Naive B cell (primary cell): ENCODE data around the gene FJX1. TPM values are rescaled to one million over a fixed set of nuclear protein-coding genes. Genes with fewer than 3 reads are reported as not detected.

ENCODE experiments used
- ATAC-seq, 2 donors: fragments of 150-1000 bp; cut with Tn5 transposase; 2 replicates each; pipeline ENCODE4 v1.10.0; 2021; ENCODE audit warnings: low read depth in 2 of 2, mild to moderate bottlenecking in 2 of 2, moderate library complexity in 2 of 2
- DNase-seq: peaks from one replicate; pipeline ENCODE4 v3.0.0; 2022
- H3K27ac Mint-ChIP-seq, 6 donors: one replicate each; pipeline ENCODE4 v1.8.0; 2020 to 2022; ENCODE audit warnings: mild to moderate bottlenecking in 6 of 6, mixed read lengths in 6 of 6, moderate library complexity in 5 of 6, inconsistent platforms in 2 of 6
- H3K27me3 Mint-ChIP-seq, 3 donors: one replicate each; pipeline ENCODE4 v1.8.0; 2021 to 2022; ENCODE audit warnings: mixed read lengths in 3 of 3, mild to moderate bottlenecking in 1 of 3
- H3K36me3 Mint-ChIP-seq, 2 donors: one replicate each; pipeline ENCODE4 v1.8.0; 2020 to 2022; ENCODE audit warnings: mixed read lengths in 2 of 2, inconsistent platforms in 1 of 2, mild to moderate bottlenecking in 1 of 2
- H3K4me1 Mint-ChIP-seq, 3 donors: one replicate each; pipeline ENCODE4 v1.8.0; 2020 to 2022; ENCODE audit warnings: mixed read lengths in 3 of 3, inconsistent platforms in 1 of 3, mild to moderate bottlenecking in 1 of 3, moderate library complexity in 1 of 3
- H3K4me3 Mint-ChIP-seq, 8 donors: one replicate each; pipeline ENCODE4 v1.8.0; 2020 to 2022; ENCODE audit warnings: mild to moderate bottlenecking in 8 of 8, mixed read lengths in 8 of 8, moderate library complexity in 8 of 8, inconsistent platforms in 2 of 8
- H3K9me3 Mint-ChIP-seq, 7 donors: one replicate each; pipeline ENCODE4 v1.8.0; 2020 to 2022; ENCODE audit warnings: mixed read lengths in 7 of 7, mild to moderate bottlenecking in 5 of 7, inconsistent platforms in 2 of 7, moderate library complexity in 1 of 7
- polyA plus RNA-seq, 6 donors: library from polyadenylated mRNA; unstranded; fragments of 300-500 nt; fragmentation: Illumina TruSeq; gene quantifications; one replicate each; pipeline ENCODE4 v1.2.3, GENCODE V29; 2021; ENCODE audit warnings: low read depth in 6 of 6

Gene FJX1
- polyA plus RNA-seq, 6 donors from 2014 or later = 0.21 to 0.32 TPM; not detected in 4

DNA sequence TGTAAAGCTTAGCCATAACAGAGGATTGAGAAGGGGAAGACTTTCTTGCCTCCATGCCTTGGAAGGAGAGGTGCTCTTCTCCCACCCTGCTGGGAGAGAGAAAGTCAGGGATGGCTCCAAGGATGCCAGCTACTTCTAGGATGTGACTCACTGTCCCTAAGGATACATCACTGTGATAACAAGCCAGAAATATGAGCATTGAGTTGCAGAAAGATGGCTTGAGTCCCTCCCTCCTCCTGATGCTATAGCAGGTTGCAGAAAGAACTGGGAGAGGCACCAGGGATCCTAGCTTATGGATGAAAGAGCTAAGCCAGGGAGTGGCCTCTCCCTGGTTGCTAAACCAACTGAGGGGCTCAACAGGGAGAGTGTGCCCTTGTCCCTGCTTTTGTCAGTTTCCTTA, 27.8 kb upstream of the FJX1 start:
- DNase-seq (no peak), ATAC-seq (no peak)
- no peaks in the 10 kb centered on the region for H3K36me3 Mint-ChIP-seq
- H3K9me3 Mint-ChIP-seq = peaks cover 0 to 4% (median 0%) of the 10 kb centered on the region in 7 donors
- no peak overlapping the region for H3K27ac Mint-ChIP-seq
- H3K4me1 Mint-ChIP-seq = no peaks in the 10 kb centered on the region
- peaks cover 38 to 50% (median 48%) of the 10 kb centered on the region in 3 donors for H3K27me3 Mint-ChIP-seq
- H3K4me3 Mint-ChIP-seq = no peak overlapping the region

DNA sequence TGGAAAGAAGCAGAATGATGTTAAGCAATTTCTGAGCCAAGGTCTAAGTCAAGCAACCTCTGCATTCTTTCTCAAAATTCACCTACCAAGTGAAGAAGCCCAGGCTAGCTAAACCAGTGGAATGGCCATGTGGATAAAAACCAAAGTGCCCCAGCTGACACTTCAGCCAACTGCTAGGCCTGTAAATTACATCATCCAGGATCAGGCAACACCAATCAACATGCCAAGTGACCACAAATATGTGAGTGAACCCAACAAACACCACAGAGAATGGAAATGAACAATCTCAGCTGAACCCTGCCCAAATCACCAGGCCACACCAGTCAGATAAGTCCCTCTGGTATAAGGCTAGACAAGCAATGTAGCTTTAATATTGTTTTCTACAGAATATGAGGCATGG, 25.1 kb upstream of the FJX1 start:
- H3K9me3 Mint-ChIP-seq = peaks cover 0 to 5% (median 2%) of the 10 kb centered on the region in 7 donors
- no peak for ATAC-seq
- no peaks in the 10 kb centered on the region for H3K36me3 Mint-ChIP-seq
- H3K27ac Mint-ChIP-seq = no peak overlapping the region
- no peaks in the 10 kb centered on the region for H3K4me1 Mint-ChIP-seq
- H3K4me3 Mint-ChIP-seq = no peak overlapping the region
- peaks cover 40 to 51% (median 43%) of the 10 kb centered on the region in 3 donors for H3K27me3 Mint-ChIP-seq
- no peak for DNase-seq

DNA sequence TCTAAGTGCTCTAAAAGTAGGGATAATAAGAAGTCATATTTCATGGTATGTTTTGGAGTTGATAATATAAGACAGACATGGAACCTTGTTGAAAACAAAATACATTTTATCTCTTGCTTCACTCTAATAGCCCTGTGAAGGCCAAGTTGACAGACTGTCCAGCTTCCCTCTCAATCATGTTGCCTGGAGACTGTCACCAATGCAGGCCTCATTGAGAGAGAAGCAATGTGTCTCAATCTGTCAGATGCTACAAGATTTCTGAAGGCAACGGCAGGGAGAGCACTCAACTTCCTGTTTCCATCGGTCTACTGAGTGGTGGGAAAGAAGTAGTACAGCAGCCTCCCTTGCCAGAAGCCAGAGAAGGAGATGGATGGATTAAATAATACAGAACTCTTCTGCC, 23.6 kb upstream of the FJX1 start:
- Mint-ChIP-seq H3K36me3 (no peaks in the 10 kb centered on the region), H3K4me1 (no peaks in the 10 kb centered on the region), H3K4me3 (no peak overlapping the region), H3K27ac (no peak overlapping the region), H3K9me3 (peaks cover 0 to 5% (median 0%) of the 10 kb centered on the region in 7 donors), H3K27me3 (peaks cover 36 to 49% (median 42%) of the 10 kb centered on the region in 3 donors)
- DNase-seq (no peak), ATAC-seq (no peak)

DNA sequence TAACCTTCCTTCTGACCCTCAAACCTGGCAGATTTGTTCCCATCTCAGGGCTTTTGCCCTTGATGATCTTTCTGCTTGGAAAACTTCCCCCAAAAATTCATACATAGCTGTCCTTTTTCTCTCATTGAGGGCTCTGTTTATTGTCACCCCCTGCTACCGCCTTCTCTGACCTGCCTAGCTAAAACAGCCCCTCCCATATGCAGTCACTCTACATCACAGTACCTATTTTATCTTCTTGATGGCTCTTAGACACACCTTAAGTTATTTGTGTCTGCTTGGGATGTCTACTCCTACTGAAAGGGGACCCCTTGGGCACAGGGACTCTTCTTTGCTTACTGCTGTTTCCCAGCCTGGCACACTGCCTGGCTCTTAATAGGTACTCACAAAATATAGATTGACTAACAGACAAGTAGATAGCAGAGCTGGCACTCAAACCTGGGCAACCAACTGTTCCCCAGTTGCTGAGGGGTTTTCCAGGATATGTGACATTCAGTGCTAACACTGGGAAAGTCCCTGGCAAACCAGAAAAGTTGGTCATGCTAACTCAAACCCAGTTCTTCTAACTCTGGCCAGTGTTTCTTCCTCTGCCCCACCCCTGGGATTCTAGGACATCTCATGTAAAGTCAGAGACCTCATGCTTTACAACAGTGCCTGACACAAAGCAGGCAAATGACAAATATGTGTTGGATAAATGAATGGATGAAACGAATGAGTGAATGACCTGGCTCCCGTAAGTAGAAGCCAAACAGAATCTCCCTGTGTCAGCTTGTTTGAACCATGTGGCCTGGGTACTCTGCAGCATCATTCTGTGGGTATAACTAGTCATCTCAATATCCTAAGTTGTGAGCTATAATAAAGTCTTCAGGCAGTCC, 19.8 kb upstream of the FJX1 start:
- Mint-ChIP-seq H3K4me1 (no peaks in the 10 kb centered on the region), H3K27me3 (peaks cover 34 to 46% (median 46%) of the 10 kb centered on the region in 3 donors)

DNA sequence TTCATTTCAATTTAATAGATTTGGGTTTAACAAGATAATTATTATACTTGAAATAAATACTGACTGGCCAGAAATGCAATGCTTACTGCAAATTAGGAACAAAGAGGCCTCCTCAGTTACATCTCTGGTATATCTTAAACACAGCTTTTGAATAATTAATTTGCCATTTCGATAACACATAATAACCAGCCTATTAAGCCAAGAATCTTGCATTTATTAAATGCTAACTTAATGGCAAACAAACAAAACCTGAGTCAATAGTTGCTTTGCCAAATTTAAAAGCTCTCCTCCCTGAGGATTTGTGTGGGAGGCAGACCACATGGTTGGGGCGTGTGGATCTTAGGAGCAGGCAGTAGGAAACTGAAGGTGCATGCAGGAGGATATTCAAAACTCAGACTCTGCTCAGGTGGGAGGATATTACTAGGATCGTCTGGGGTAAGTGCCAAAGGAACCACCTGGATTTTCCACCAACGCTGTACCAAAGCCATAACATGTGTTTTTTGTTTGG, 17.9 kb upstream of the FJX1 start:
- Mint-ChIP-seq H3K4me1 (no peaks in the 10 kb centered on the region), H3K27me3 (peaks cover 38 to 47% (median 44%) of the 10 kb centered on the region in 3 donors), H3K9me3 (peaks cover 0 to 5% (median 0%) of the 10 kb centered on the region in 7 donors), H3K27ac (no peak overlapping the region), H3K36me3 (no peaks in the 10 kb centered on the region), H3K4me3 (peak overlapping the region in 1 of 8 donors; percentile 45)
- ATAC-seq (no peak), DNase-seq (no peak)

More for the DNA sequence above, 19.8 kb upstream of the FJX1 start:
- peaks cover 0 to 5% (median 0%) of the 10 kb centered on the region in 7 donors for H3K9me3 Mint-ChIP-seq
- DNase-seq = no peak
- peak overlapping the region in 1 of 6 donors; percentile 29 for H3K27ac Mint-ChIP-seq
- H3K4me3 Mint-ChIP-seq = no peak overlapping the region
- H3K36me3 Mint-ChIP-seq = no peaks in the 10 kb centered on the region
- no peak for ATAC-seq

DNA sequence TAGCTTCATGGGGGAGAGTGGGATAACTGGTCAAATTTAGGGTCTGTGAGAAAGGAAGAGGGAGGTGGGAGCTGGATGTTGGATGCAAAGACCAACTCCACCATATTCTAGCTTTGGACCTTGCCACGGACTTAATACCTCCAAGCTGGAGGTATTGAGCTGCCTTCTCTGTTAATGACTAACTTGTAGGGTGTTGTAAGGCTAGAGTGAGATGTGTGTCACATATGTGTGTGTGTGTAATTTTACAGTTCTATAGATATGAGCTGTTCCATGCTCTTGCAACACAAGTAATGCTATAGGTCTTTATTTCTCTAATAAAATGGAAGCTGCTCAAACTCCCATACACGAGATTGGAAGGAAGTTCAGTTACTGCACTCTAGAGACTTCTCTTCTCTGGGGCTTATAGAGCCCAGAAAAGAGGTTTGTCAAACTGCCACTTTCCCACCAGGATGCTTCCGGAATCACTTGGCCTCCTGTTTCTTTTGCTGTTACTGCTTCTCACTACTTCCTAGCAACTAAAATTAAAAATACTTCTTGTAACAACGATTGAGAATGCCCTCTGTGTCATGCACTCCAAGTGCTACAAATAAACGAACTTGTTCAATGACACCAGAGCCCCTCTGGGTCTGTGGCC, 16.0 kb upstream of the FJX1 start:
- H3K36me3 Mint-ChIP-seq = no peaks in the 10 kb centered on the region
- H3K9me3 Mint-ChIP-seq = no peaks in the 10 kb centered on the region
- DNase-seq = no peak
- H3K4me1 Mint-ChIP-seq = no peaks in the 10 kb centered on the region
- peaks cover 27 to 49% (median 48%) of the 10 kb centered on the region in 3 donors for H3K27me3 Mint-ChIP-seq
- no peak overlapping the region for H3K4me3 Mint-ChIP-seq
- H3K27ac Mint-ChIP-seq = no peak overlapping the region
- ATAC-seq = no peak

DNA sequence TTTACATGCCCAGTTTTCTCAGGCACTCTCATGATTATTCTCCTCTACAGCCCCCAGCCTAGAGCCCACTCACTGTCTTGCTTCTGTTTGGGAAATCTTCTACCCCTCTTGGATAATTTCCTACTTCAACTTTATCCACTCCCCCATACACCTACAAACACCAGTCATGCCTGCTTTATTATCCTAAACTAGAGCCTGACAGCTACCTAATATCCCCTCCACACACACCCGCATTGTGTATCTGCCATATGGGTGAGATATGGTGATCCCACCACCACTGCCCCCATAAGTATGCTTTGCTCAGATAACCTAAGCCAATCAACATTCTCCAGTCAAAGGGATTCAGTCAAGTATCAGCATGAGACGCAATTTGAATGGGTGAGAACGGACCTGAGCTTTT, 15.3 kb upstream of the FJX1 start:
- ATAC-seq (no peak), DNase-seq (no peak)
- H3K27ac Mint-ChIP-seq = no peak overlapping the region
- no peaks in the 10 kb centered on the region for H3K36me3 Mint-ChIP-seq
- H3K27me3 Mint-ChIP-seq = peaks cover 25 to 51% (median 45%) of the 10 kb centered on the region in 3 donors
- no peak overlapping the region for H3K4me3 Mint-ChIP-seq
- H3K9me3 Mint-ChIP-seq = no peaks in the 10 kb centered on the region
- H3K4me1 Mint-ChIP-seq = no peaks in the 10 kb centered on the region

DNA sequence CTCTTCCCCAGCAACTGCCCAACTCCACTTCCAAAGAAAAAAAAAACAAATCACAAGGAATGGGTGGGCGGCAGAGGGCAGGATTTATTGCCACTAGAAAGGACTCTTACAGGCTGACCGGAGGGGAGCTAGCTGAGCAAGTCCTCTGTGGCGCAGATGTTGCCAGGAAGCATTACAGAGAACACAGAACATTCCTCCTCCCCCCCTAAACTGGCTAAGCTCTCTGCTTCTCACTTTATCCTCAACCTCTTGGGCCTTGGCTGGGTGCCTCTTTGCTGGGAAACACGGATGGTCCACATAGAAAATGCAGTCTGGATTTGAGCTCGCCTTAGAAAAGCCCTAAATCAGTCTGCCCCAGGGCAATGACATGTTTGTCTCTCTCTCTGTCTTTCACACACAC, 12.6 kb upstream of the FJX1 start:
- ATAC-seq (no peak), DNase-seq (no peak)
- H3K27me3 Mint-ChIP-seq = peaks cover 36 to 60% (median 51%) of the 10 kb centered on the region in 3 donors
- H3K4me1 Mint-ChIP-seq = no peaks in the 10 kb centered on the region
- no peak overlapping the region for H3K27ac Mint-ChIP-seq
- H3K4me3 Mint-ChIP-seq = no peak overlapping the region
- no peaks in the 10 kb centered on the region for H3K36me3 Mint-ChIP-seq
- H3K9me3 Mint-ChIP-seq = no peaks in the 10 kb centered on the region

DNA sequence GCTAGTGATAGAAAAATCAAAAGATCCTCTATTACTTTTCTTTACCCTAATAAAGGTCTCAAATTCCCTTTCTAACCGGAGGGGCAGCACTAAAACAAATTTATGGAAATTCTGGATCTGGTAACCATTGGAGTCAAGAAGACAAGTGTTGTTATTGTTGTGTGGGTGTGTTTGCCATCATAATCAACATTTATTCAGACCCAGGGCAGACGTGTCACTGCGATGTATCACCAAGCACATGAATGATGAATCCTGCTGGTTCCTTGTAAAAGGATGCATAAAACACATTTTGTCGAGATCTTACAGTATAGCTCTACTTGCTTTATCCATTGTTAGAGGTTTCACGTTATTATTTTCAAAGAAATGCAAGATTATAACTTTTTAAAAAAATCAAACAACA, 12.1 kb upstream of the FJX1 start:
- H3K27ac Mint-ChIP-seq = no peak overlapping the region
- no peaks in the 10 kb centered on the region for H3K36me3 Mint-ChIP-seq
- H3K27me3 Mint-ChIP-seq = peaks cover 41 to 65% (median 55%) of the 10 kb centered on the region in 3 donors
- DNase-seq (no peak), ATAC-seq (no peak)
- H3K4me1 Mint-ChIP-seq = no peaks in the 10 kb centered on the region
- H3K9me3 Mint-ChIP-seq = no peaks in the 10 kb centered on the region
- H3K4me3 Mint-ChIP-seq = no peak overlapping the region

DNA sequence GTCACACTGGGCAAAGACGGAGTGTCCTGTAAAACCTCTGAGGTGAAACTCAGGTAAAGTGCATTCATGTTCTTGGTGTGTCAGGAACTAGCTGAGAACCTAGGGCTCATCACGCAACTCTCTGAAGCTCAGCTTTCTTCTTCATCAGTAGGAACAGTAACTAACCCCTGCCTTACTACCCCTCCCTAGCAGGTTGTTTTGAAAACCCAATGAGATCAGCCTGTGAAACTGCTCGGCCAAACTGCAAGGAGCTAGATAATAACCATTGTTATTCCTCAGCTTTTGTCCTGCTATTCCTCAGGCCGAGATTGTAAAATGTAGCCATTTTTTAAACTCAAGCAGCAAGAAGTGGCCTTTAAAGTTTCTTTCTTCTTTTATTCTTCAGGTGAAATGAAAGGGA, 9.8 kb upstream of the FJX1 start:
- Mint-ChIP-seq H3K9me3 (no peaks in the 10 kb centered on the region), H3K27ac (no peak overlapping the region), H3K4me3 (no peak overlapping the region), H3K27me3 (peaks cover 50 to 77% (median 51%) of the 10 kb centered on the region in 3 donors), H3K36me3 (no peaks in the 10 kb centered on the region), H3K4me1 (no peaks in the 10 kb centered on the region)
- DNase-seq = no peak
- no peak for ATAC-seq

DNA sequence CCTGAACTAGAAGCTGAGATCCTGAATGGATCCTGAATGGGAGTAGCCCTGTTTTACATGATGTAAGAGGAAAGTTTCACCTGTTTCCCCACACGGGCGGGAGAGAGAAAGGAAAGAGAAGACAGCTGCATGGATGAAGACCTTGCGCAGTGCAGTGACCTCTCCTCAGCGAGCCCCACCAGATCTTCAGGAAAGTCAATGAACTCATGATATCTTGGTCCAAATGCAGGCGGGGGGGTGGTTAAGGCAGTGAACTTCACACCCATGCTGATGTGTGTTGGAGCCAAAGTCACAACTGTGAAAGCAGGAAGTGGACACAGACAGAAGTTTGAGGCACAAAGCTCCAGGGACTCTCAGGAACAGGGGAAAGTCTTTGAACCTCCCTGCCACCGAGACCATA, 8.6 kb upstream of the FJX1 start:
- Mint-ChIP-seq H3K27ac (no peak overlapping the region), H3K4me1 (no peaks in the 10 kb centered on the region), H3K9me3 (no peaks in the 10 kb centered on the region), H3K27me3 (peaks cover 54 to 73% (median 54%) of the 10 kb centered on the region in 3 donors), H3K36me3 (no peaks in the 10 kb centered on the region), H3K4me3 (no peak overlapping the region)
- DNase-seq = no peak
- no peak for ATAC-seq

DNA sequence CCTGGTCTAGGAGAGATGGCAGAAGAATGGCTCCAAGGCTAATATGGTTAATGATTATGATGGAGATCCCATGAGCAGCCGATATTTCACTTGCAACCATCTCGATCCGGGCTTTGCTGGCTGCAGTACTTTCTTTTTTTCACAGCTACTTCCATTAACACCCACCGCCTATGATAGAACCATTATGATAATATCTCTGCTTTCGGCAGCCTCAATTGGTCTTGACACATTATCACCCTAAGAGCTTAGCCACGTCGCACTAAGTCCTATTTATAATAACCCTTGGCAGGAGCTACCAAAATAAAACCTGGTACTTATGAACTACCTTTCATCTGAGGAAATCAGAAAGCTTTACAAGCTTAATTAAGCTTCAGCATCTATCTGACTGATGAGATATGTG, 7.6 kb upstream of the FJX1 start:
- Mint-ChIP-seq H3K36me3 (no peaks in the 10 kb centered on the region), H3K4me3 (no peak overlapping the region), H3K27ac (no peak overlapping the region), H3K9me3 (no peaks in the 10 kb centered on the region), H3K27me3 (peaks cover 46 to 71% (median 54%) of the 10 kb centered on the region in 3 donors), H3K4me1 (no peaks in the 10 kb centered on the region)
- no peak for ATAC-seq
- no peak for DNase-seq

DNA sequence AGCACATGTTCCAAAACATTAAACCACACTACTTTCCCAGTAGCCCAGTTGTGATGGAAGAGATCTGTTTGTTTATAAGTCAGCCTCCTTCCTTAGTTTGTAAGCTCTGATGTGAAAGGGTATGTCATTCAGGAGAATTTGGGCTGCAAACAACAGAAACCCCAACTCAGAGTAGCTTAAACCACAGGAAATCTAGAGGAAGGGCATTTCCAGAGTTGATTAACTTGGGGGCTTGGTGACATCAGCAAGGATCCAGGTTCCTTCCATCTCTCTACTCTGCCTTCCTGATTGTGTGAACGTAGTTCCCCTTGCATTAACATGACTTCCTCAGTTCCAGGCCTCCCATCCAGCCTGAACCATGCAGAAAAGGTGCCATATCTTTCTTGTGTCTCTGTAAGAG, 6.5 kb upstream of the FJX1 start:
- no peak overlapping the region for H3K4me3 Mint-ChIP-seq
- H3K4me1 Mint-ChIP-seq = no peaks in the 10 kb centered on the region
- H3K9me3 Mint-ChIP-seq = no peaks in the 10 kb centered on the region
- ATAC-seq (no peak), DNase-seq (no peak)
- H3K27me3 Mint-ChIP-seq = peaks cover 47 to 63% (median 59%) of the 10 kb centered on the region in 3 donors
- H3K36me3 Mint-ChIP-seq = no peaks in the 10 kb centered on the region
- no peak overlapping the region for H3K27ac Mint-ChIP-seq
